NB4 (cell line): ENCODE results near the gene EPHA10.

Experiments used
- CTCF ChIP-seq: IDR thresholded peaks from one replicate; pipeline ENCODE4 v1.5.1; 2012; ENCODE audit warnings: low read depth, low read length
- MYC ChIP-seq: IDR thresholded peaks from 2 replicates; pipeline ENCODE4 v1.6.1; 2011; ENCODE audit warnings: low read depth, low read length
- POLR2A ChIP-seq: IDR thresholded peaks from 2 replicates; pipeline ENCODE4 v1.6.1; 2011; ENCODE audit warnings: mild to moderate bottlenecking; ENCODE audit not compliant: insufficient read length; ENCODE audit errors: extremely low read depth

- TF ChIP-seq CTCF = no peak
- no peak for TF ChIP-seq MYC
- TF ChIP-seq POLR2A = no peak
These were observed 72.1 kb downstream of the EPHA10 start for GRCh38 chr1:37692834-37693175.
